Measurements from ENCODE around the gene ZDBF2.

Gene ZDBF2

DNA sequence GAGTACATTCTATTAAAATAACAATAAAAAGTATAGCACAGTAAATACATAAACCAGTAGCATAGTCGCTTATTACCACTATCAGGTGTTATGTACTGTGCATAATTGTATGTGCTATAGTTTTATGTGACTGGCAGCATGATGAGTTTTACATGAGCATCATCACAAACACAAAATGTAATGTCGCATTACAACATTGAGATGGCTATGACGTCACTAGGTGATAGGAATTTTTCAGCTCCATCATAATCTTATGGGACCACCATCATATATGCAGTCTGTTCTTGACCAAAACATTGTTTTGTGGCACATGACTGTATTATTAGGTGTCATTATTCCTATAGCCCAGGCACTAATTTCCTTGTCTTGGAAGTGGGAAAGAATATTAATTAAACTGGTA is 48.6 kb downstream of the ZDBF2 start:
- no peak for DNase-seq (ENCODE audit: insufficient read length, low spot score)
- TF ChIP-seq, protein P1, sequence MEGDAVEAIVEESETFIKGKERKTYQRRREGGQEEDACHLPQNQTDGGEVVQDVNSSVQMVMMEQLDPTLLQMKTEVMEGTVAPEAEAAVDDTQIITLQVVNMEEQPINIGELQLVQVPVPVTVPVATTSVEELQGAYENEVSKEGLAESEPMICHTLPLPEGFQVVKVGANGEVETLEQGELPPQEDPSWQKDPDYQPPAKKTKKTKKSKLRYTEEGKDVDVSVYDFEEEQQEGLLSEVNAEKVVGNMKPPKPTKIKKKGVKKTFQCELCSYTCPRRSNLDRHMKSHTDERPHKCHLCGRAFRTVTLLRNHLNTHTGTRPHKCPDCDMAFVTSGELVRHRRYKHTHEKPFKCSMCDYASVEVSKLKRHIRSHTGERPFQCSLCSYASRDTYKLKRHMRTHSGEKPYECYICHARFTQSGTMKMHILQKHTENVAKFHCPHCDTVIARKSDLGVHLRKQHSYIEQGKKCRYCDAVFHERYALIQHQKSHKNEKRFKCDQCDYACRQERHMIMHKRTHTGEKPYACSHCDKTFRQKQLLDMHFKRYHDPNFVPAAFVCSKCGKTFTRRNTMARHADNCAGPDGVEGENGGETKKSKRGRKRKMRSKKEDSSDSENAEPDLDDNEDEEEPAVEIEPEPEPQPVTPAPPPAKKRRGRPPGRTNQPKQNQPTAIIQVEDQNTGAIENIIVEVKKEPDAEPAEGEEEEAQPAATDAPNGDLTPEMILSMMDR (IDR thresholded peaks at IDR 0.05; ENCODE audit: insufficient read depth, missing control alignments), result no peak
- FAIRE-seq, result no peak

GRCh38 chr2:206323486-206323885 is 49.0 kb downstream of the ZDBF2 start:
- TF ChIP-seq, protein P1 (IDR thresholded peaks at IDR 0.05; ENCODE audit: insufficient read depth, missing control alignments), result no peak
- no peak for FAIRE-seq
- DNase-seq (ENCODE audit: insufficient read length, low spot score), result no peak

- TF ChIP-seq, protein P1 (IDR thresholded peaks at IDR 0.05; ENCODE audit: insufficient read depth, missing control alignments), result no peak
- DNase-seq (ENCODE audit: insufficient read length, low spot score), result no peak
- FAIRE-seq, result no peak
Observed at GRCh38 chr2:206324869-206325268, 50.4 kb downstream of the ZDBF2 start.

- no peak for FAIRE-seq
- DNase-seq (ENCODE audit: insufficient read length, low spot score), result no peak
Observed at GRCh38 chr2:206328974-206329373, 54.5 kb downstream of the ZDBF2 start.

GRCh38 chr2:206336861-206337260 is 62.4 kb downstream of the ZDBF2 start:
- no peak for FAIRE-seq
- TF ChIP-seq, protein P1 (IDR thresholded peaks at IDR 0.05; ENCODE audit: insufficient read depth, missing control alignments), result no peak
- no peak for DNase-seq (ENCODE audit: insufficient read length, low spot score)

More at GRCh38 chr2:206328974-206329373, 54.5 kb downstream of the ZDBF2 start:
- TF ChIP-seq, protein P1 (IDR thresholded peaks at IDR 0.05; ENCODE audit: insufficient read depth, missing control alignments), result no peak

DNA sequence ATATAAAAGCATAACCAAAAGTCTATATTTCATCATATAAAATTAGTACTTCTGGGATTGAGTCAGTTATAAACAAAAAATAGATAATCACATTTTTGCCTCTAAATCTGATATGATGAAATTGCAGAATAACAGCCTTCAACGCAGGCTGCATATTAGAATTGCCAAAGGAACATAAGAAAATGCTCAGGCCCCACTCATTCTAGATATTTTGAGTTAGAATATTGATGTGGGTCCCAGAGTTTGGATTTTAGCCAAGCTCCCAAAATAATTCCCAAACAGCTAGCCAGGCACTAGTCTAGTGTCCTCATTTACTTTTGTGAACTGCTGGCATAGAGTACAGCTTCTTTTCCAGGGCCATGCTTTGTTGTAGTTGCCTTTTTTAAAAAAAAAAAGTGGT is 63.5 kb downstream of the ZDBF2 start:
- FAIRE-seq (no peak), DNase-seq (ENCODE audit: insufficient read length, low spot score) (no peak)
- TF ChIP-seq, protein P1 (IDR thresholded peaks at IDR 0.05; ENCODE audit: insufficient read depth, missing control alignments), result no peak

DNA sequence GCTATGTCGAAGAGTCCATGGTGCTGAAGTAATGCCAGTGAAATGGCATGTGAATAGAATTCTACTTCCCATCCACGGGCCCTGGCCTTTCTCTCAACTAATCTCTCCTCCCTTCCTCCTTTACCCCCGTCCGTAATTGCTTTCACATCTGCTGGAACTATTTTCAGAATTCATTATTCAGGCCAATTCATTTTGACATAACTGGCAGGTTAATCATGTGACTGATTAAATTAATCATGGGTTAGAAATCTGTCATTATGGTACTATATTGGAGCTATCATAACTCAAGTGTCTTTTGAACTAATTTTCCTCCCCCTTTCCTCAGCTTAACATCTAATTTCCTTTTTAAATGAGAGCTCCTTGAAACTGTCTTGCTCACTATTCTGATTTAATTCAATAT is 66.9 kb downstream of the ZDBF2 start:
- FAIRE-seq (no peak), DNase-seq (ENCODE audit: insufficient read length, low spot score) (no peak)
- TF ChIP-seq, protein P1 (IDR thresholded peaks at IDR 0.05; ENCODE audit: insufficient read depth, missing control alignments), result no peak
